Endometrial microvascular endothelial cells (primary cell): ENCODE results near the gene GUCA2B. TPM values are rescaled to one million over a fixed set of nuclear protein-coding genes. Genes with fewer than 3 reads are reported as not detected.

Experiments
- in situ Hi-C: cut with HindIII; loops from 2 replicates; pipeline ENCODE4 v1.10.0; 2017; ENCODE audit warnings: low sequenced_read_pairs, low pct_unique_long_range_greater_than_20kb; ENCODE audit errors: inconsistent ontology term
- total RNA-seq: library from RNA; depleted of rRNA; stranded (reverse); fragments of >200 nt; gene quantifications from one replicate; pipeline ENCODE4 v1.2.3, GENCODE V29; 2015; ENCODE audit errors: inconsistent ontology term

GUCA2B gene
- total RNA-seq, 1 donor from 2014 or later, result not detected

- in situ Hi-C loops, result no loop called here
These were observed 25.0 kb downstream of the GUCA2B start for GRCh38 chr1:42178249-42178648.

- in situ Hi-C loops, result no loop called here
These were observed 26.1 kb downstream of the GUCA2B start for GRCh38 chr1:42179275-42179674.

- in situ Hi-C loops, result no loop called here
These were observed 26.7 kb downstream of the GUCA2B start for GRCh38 chr1:42179900-42180329.

GRCh38 chr1:42181687-42182086, 28.5 kb downstream of the GUCA2B start:
- in situ Hi-C loops, result no loop called here

GRCh38 chr1:42183210-42183956, 30.2 kb downstream of the GUCA2B start:
- in situ Hi-C loops, result no loop called here

GRCh38 chr1:42183957-42184268, 30.7 kb downstream of the GUCA2B start:
- in situ Hi-C loops, result no loop called here

GRCh38 chr1:42184616-42185015, 31.4 kb downstream of the GUCA2B start:
- in situ Hi-C loops, result no loop called here

- in situ Hi-C loops, result no loop called here
These were observed 32.9 kb downstream of the GUCA2B start for GRCh38 chr1:42186152-42186551.

- in situ Hi-C loops, result no loop called here
These were observed 37.0 kb downstream of the GUCA2B start for GRCh38 chr1:42189931-42190853.

GRCh38 chr1:42191319-42191718, 38.1 kb downstream of the GUCA2B start:
- in situ Hi-C loops, result no loop called here

- in situ Hi-C loops, result no loop called here
These were observed 38.9 kb downstream of the GUCA2B start for GRCh38 chr1:42192106-42192505.

- in situ Hi-C loops, result no loop called here
These were observed 42.6 kb downstream of the GUCA2B start for GRCh38 chr1:42195841-42196240.

- in situ Hi-C loops, result no loop called here
These were observed 45.0 kb downstream of the GUCA2B start for GRCh38 chr1:42198251-42198650.

- in situ Hi-C loops, result no loop called here
These were observed 48.8 kb downstream of the GUCA2B start for GRCh38 chr1:42201986-42202385.

Other genes with a start within 250 kb of the GUCA2B start
- 4.4 TPM for gene HIVEP3, start 234.5 kb upstream of the GUCA2B start, total RNA-seq
- gene GUCA2A, start 11.3 kb downstream of the GUCA2B start, total RNA-seq, result not detected
- 16.3 TPM for gene FOXJ3, start 181.8 kb downstream of the GUCA2B start, total RNA-seq
- gene RIMKLA, start 227.4 kb downstream of the GUCA2B start, total RNA-seq, result not detected